DND-41 (cell line): ENCODE results near the gene FAM151A.

Experiments used
- EZH2 ChIP-seq: IDR thresholded peaks from 3 replicates; pipeline ENCODE4 v1.6.1; 2012; ENCODE audit warnings: borderline replicate concordance, low read depth, mild to moderate bottlenecking, moderate library complexity, low read length, inconsistent platforms; ENCODE audit not compliant: severe bottlenecking
- TF ChIP-seq, protein P1 (sequence below): IDR thresholded peaks from 2 replicates; pipeline ENCODE4 v1.5.1; 2012; ENCODE audit warnings: borderline replicate concordance, low read length, moderate library complexity, mild to moderate bottlenecking; ENCODE audit not compliant: poor library complexity, severe bottlenecking; ENCODE audit errors: extremely low read depth

DNA sequence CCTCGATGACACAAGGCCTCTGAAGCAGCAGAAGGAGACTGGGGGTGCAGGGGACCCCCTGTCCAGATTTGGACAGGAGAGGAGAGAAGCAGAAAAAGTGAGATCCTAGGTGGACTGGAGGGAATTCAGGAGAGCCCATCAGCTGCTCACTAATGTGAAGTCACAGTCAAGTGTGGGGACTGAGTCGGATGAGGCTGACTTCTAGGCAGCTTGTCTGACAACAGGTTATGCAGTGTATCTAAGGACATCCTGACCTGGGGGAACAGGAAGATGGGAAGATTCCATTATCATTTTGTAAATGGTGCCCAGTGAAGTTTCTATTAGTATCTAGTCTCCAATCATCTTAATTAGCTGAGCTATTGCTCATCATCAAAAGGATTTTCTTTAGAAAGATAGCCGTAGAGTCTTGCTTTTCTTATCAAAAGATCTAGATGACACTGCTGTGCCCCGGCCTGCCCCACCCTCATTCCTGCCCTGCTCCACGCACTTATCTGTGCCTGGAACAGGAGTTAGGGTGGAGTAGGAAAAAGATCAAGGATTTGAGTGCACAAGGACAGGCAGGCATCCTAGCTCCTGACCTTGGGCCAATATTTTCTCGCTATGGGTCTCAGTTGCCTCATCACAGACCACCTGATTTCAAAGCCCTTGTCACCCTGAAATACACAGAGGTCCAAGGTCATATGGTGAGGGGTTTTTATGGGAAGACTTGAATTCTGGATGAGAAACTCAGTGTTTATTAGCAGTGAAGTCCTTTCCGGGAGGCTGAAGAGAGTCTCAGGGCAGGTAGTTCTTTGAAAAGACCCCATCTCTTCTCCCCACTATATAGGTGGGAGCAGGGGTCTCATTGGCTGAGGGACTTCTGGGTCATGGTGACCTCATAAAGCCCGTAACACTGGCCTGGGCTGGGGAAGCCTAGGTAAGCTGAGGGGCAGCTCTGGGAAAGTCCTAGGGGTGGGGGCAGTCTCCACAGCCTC lies 17.8 kb upstream of the FAM151A start, which contains the start of gene MROH7:
- TF ChIP-seq, protein P1, sequence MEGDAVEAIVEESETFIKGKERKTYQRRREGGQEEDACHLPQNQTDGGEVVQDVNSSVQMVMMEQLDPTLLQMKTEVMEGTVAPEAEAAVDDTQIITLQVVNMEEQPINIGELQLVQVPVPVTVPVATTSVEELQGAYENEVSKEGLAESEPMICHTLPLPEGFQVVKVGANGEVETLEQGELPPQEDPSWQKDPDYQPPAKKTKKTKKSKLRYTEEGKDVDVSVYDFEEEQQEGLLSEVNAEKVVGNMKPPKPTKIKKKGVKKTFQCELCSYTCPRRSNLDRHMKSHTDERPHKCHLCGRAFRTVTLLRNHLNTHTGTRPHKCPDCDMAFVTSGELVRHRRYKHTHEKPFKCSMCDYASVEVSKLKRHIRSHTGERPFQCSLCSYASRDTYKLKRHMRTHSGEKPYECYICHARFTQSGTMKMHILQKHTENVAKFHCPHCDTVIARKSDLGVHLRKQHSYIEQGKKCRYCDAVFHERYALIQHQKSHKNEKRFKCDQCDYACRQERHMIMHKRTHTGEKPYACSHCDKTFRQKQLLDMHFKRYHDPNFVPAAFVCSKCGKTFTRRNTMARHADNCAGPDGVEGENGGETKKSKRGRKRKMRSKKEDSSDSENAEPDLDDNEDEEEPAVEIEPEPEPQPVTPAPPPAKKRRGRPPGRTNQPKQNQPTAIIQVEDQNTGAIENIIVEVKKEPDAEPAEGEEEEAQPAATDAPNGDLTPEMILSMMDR = no peak
- no peak for TF ChIP-seq EZH2
